Measurements from ENCODE around the gene DNAJC5. TPM values are rescaled to one million over a fixed set of nuclear protein-coding genes. Genes with fewer than 3 reads are reported as not detected.
"Not testable (repeated sequence)": the region's sequence is repeated elsewhere in the genome, so short reads cannot be mapped to it uniquely, and the experiment has no call there.

Gene DNAJC5
- total and polyA plus RNA-seq, 2 of the 8 experiments (the other 6 are each of a cell fraction or from before 2014, with no cell fraction given) = 19.2 to 31.2 TPM

GRCh38 chr20:63874241-63874640 is 20.7 kb upstream of the DNAJC5 start:
- H2BK5ac ChIP-seq (ENCODE audit: low read depth, low read length); H3K23me2 ChIP-seq (ENCODE audit: low read depth, low read length); H3K9me3 ChIP-seq (ENCODE audit: insufficient read depth in 2 of 2, low read depth in 1 of 2, low read length in 1 of 2); H3K4me2 ChIP-seq (ENCODE audit: insufficient read depth in 1 of 2, low read depth in 2 of 2, low read length in 2 of 2); H4K5ac ChIP-seq (ENCODE audit: insufficient read length, low read depth, low read length); H2BK12ac ChIP-seq (ENCODE audit: low read depth, low read length); H3K4me1 ChIP-seq (replicated peaks in 1 of 4; ENCODE audit: control insufficient read depth in 3 of 4, insufficient read depth in 4 of 4, low read length in 3 of 4); H2BK120ac ChIP-seq (replicated peaks; ENCODE audit: low read depth, low read length); H3K27me3 ChIP-seq (replicated peaks in 1 of 4; ENCODE audit: control insufficient read depth in 3 of 4, extremely low read depth in 1 of 4, insufficient read depth in 3 of 4, low read length in 3 of 4); H2BK15ac ChIP-seq (ENCODE audit: low read length); H3K4ac ChIP-seq (replicated peaks; ENCODE audit: insufficient read length, low read depth, low read length); H3K23ac ChIP-seq (ENCODE audit: insufficient read length); DNase-seq (ENCODE audit: low read depth in 1 of 2, low spot score in 2 of 2); H2AFZ ChIP-seq (ENCODE audit: low read length); H3K79me1 ChIP-seq (ENCODE audit: low read depth, low read length); H3K4me3 ChIP-seq (ENCODE audit: extremely low read depth in 1 of 4, insufficient read depth in 2 of 4, low read depth in 3 of 4, low read length in 4 of 4); H3K56ac ChIP-seq (replicated peaks; ENCODE audit: insufficient read length, low read depth, low read length); H3K14ac ChIP-seq (ENCODE audit: insufficient read length); H4K91ac ChIP-seq (replicated peaks; ENCODE audit: insufficient read length, low read length); H4K8ac ChIP-seq (ENCODE audit: extremely low read depth, insufficient read depth, low read length); H3K18ac ChIP-seq (ENCODE audit: extremely low read depth, low read length); H2AK5ac ChIP-seq (ENCODE audit: low read depth, low read length); FAIRE-seq; H3K27ac ChIP-seq (ENCODE audit: low read depth, low read length); H3K9ac ChIP-seq (replicated peaks in 1 of 4; ENCODE audit: extremely low read depth in 1 of 4, low read depth in 3 of 4, low read length in 3 of 4); H2BK20ac ChIP-seq (ENCODE audit: low read length): not testable (repeated sequence)
- Histone ChIP-seq H3K79me2 (ENCODE audit: control insufficient read depth in 1 of 2, insufficient read depth in 2 of 2, low read length in 2 of 2) (peaks cover 0 to 38% of the 10 kb centered on the region in 2 experiments; a peak in 1 of 4 replicates), H3K36me3 (ENCODE audit: control insufficient read depth in 2 of 4, insufficient read depth in 4 of 4, low read length in 3 of 4) (peaks cover 26 to 63% (median 45%) of the 10 kb centered on the region in 4 experiments), H4K20me1 (replicated peaks in 1 of 2; ENCODE audit: control insufficient read depth in 1 of 2, insufficient read depth in 2 of 2, low read length in 2 of 2) (peaks cover 4 to 25% of the 10 kb centered on the region in 2 experiments)
- CTCF ChIA-PET (ENCODE audit: partially characterized antibody) = interaction anchor here (0.7 kb wide), 1 partner anchor 111 kb away, joined by 3 read pairs; no protein-coding TSS in a partner anchor
- POLR2A ChIA-PET (ENCODE audit: partially characterized antibody) = interaction anchor here (1.1 to 2.4 kb wide), 3 partner anchors 9 to 13 kb away, joined by 3 to 7 read pairs (median 5); partner anchors contain the start of gene TPD52L2
- WGBS, 2 experiments (ENCODE audit: extremely low coverage in 1 of 2, insufficient coverage in 1 of 2, insufficient read length in 1 of 2, insufficient replicate concordance in 2 of 2, low coverage in 1 of 2, low lambda C conversion rate in 2 of 2, missing lambda C conversion rate in 1 of 2) = 95% methylated on average over 6 of the region's 7 CpGs; no CpG with 5 or more reads in 1 of the 2 experiments

Data from H1 (cell line).